Body of pancreas (tissue), 4 donors: ENCODE measurements around the gene BMP3. TPM values are rescaled to one million over a fixed set of nuclear protein-coding genes. Genes with fewer than 3 reads are reported as not detected.
"Not testable (repeated sequence)": the region's sequence is repeated elsewhere in the genome, so short reads cannot be mapped to it uniquely, and the experiment has no call there.

ENCODE experiments used
- ATAC-seq: fragments of 150-250 bp; one replicate; pipeline ENCODE4 v1.9.1; 2016
- DNase-seq, 4 donors: peaks; one replicate each; pipeline ENCODE4 v3.0.0-alpha.2; 2019
- H3K27ac ChIP-seq, 4 donors: fragments of 200-600 bp; sonication (generic); 1 replicate in 3 of 4; 2 replicates in 1 of 4; pipeline versions ENCODE4 v1.5.1 to v1.6.1; 2016 to 2019; ENCODE audit warnings: mild to moderate bottlenecking in 1 of 4, mixed read lengths in 1 of 4, moderate library complexity in 1 of 4
- H3K27me3 ChIP-seq, 2 donors: fragments of 200-600 bp; sonication (generic); one replicate each; pipeline ENCODE4 v1.6.0; 2016; ENCODE audit warnings: mild to moderate bottlenecking in 1 of 2
- H3K36me3 ChIP-seq, 2 donors: fragments of 200-600 bp; sonication (generic); replicated peaks in 1 of 2; 2 replicates each; pipeline ENCODE4 v1.5.1; 2016; ENCODE audit warnings: low read depth in 2 of 2; ENCODE audit not compliant: insufficient read depth in 1 of 2
- H3K4me1 ChIP-seq: fragments of 200-600 bp; sonication (generic); one replicate; pipeline ENCODE4 v1.6.0; 2016
- H3K4me3 ChIP-seq, 2 donors: fragments of 200-600 bp; sonication (generic); 1 replicate in 1 of 2; 2 replicates in 1 of 2; pipeline ENCODE4 v1.5.1; 2016 to 2019
- H3K9me3 ChIP-seq, 3 donors: fragments of 200-600 bp; sonication (generic); 1 replicate in 2 of 3; 2 replicates in 1 of 3; pipeline ENCODE4 v1.5.1; 2016
- CTCF ChIP-seq, 7 experiments: fragments of 450-650 bp in 4 of 7; fragments of 200-600 bp in 3 of 7; sonication (generic) in 3 of 7; IDR thresholded peaks; one replicate each; pipeline ENCODE4 v1.5.1; 2016 to 2019; ENCODE audit warnings: antibody characterized with exemption in 7 of 7
- POLR2A ChIP-seq, 3 donors: fragments of 450-650 bp; IDR thresholded peaks; one replicate each; pipeline ENCODE4 v1.6.1; 2016; ENCODE audit warnings: antibody characterized with exemption in 3 of 3, mild to moderate bottlenecking in 2 of 3
- WGBS, 2 donors: methylation state at CpG; one replicate each; pipeline ENCODE4 v1.1.5; 2017; 5-methylcytosine and 5-hydroxymethylcytosine counted together
- intact Hi-C: fragments of 100-400 bp; cut with DNase I; formaldehyde crosslinking; loops from one replicate; pipeline ENCODE4 v1.15.1; 2023
- total RNA-seq, 2 donors: library from RNA; depleted of rRNA; stranded (reverse); fragments of >200 nt; gene quantifications; one replicate each; pipeline ENCODE4 v1.1.0, GENCODE V29; 2016

The BMP3 gene
- total RNA-seq, 2 donors from 2014 or later: 0.26 TPM; not detected in 1

- H3K36me3 ChIP-seq: no peaks in the 10 kb centered on the region
- intact Hi-C loops: no loop called here
- no peak for TF ChIP-seq CTCF (IDR thresholded peaks at IDR 0.05)
- TF ChIP-seq POLR2A (IDR thresholded peaks at IDR 0.05): no peak
- no peak overlapping the region for H3K27ac ChIP-seq
- no peaks in the 10 kb centered on the region for H3K4me1 ChIP-seq
- H3K27me3 ChIP-seq: no peaks in the 10 kb centered on the region
- 64 to 78% methylated on average over 3 of the region's 3 CpGs for WGBS, 2 donors
- H3K4me3 ChIP-seq: no peak overlapping the region
- DNase-seq (no peak), ATAC-seq (no peak)
- no peaks in the 10 kb centered on the region for H3K9me3 ChIP-seq
These were observed 30.6 kb upstream of the BMP3 start for GRCh38 chr4:80999943-81000342.

- ATAC-seq (no peak), DNase-seq (no peak)
- H3K36me3 ChIP-seq: no peaks in the 10 kb centered on the region
- no peak for TF ChIP-seq CTCF (IDR thresholded peaks at IDR 0.05)
- TF ChIP-seq POLR2A (IDR thresholded peaks at IDR 0.05): no peak
- no peaks in the 10 kb centered on the region for H3K9me3 ChIP-seq
- intact Hi-C loops: no loop called here
- H3K27ac ChIP-seq: no peak overlapping the region
- H3K4me1 ChIP-seq: no peaks in the 10 kb centered on the region
- 14 to 41% methylated on average over 2 of the region's 2 CpGs for WGBS, 2 donors
- no peak overlapping the region for H3K4me3 ChIP-seq
- no peaks in the 10 kb centered on the region for H3K27me3 ChIP-seq
These were observed 26.9 kb upstream of the BMP3 start for GRCh38 chr4:81003597-81004111.

- no peak overlapping the region for H3K27ac ChIP-seq
These were observed 23.1 kb upstream of the BMP3 start for GRCh38 chr4:81007417-81007816.

GRCh38 chr4:81016566-81016965, 13.9 kb upstream of the BMP3 start:
- H3K27ac ChIP-seq, ATAC-seq, H3K27me3 ChIP-seq, DNase-seq, H3K9me3 ChIP-seq, H3K36me3 ChIP-seq, H3K4me1 ChIP-seq, intact Hi-C loops, H3K4me3 ChIP-seq: not testable (repeated sequence)
- 45 to 81% methylated on average over 2 of the region's 2 CpGs for WGBS, 2 donors

More at GRCh38 chr4:81007417-81007816, 23.1 kb upstream of the BMP3 start:
- no peak overlapping the region for H3K4me3 ChIP-seq
- no peaks in the 10 kb centered on the region for H3K9me3 ChIP-seq
- WGBS, 2 donors: 64 to 72% methylated on average over 2 of the region's 2 CpGs
- H3K27me3 ChIP-seq: no peaks in the 10 kb centered on the region
- no peaks in the 10 kb centered on the region for H3K36me3 ChIP-seq
- intact Hi-C loops: no loop called here
- TF ChIP-seq POLR2A (IDR thresholded peaks at IDR 0.05): no peak
- TF ChIP-seq CTCF (IDR thresholded peaks at IDR 0.05): no peak
- ATAC-seq: no peak
- DNase-seq: no peak
- H3K4me1 ChIP-seq: no peaks in the 10 kb centered on the region

- no peak overlapping the region for H3K27ac ChIP-seq
- ATAC-seq (no peak), DNase-seq (no peak)
- TF ChIP-seq CTCF (IDR thresholded peaks at IDR 0.05) (no peak), POLR2A (IDR thresholded peaks at IDR 0.05) (no peak)
- intact Hi-C loops: no loop called here
- WGBS, 2 donors: 79 to 88% methylated on average over 1 of the region's 1 CpG
- no peaks in the 10 kb centered on the region for H3K36me3 ChIP-seq
- no peak overlapping the region for H3K4me3 ChIP-seq
- H3K9me3 ChIP-seq: no peaks in the 10 kb centered on the region
- no peaks in the 10 kb centered on the region for H3K27me3 ChIP-seq
- H3K4me1 ChIP-seq: peaks cover 11% of the 10 kb centered on the region
These were observed 11.5 kb upstream of the BMP3 start for GRCh38 chr4:81019006-81019405.
